Daoy (cell line): Measurements from ENCODE around the gene WFDC11. TPM values are rescaled to one million over a fixed set of nuclear protein-coding genes. Genes with fewer than 3 reads are reported as not detected.

Source experiments
- DNase-seq: peaks from one replicate; pipeline ENCODE4 v3.0.0-alpha.2; 2015; ENCODE audit warnings: low read depth
- total RNA-seq: library from RNA; depleted of rRNA; stranded (reverse); fragments of >200 nt; shearing (Covaris generic); gene quantifications from 2 replicates; pipeline ENCODE4 v1.2.3, GENCODE V29; 2014; rRNA removed

The WFDC11 gene
- total RNA-seq, 1 experiment from 2014 or later = not detected

DNA sequence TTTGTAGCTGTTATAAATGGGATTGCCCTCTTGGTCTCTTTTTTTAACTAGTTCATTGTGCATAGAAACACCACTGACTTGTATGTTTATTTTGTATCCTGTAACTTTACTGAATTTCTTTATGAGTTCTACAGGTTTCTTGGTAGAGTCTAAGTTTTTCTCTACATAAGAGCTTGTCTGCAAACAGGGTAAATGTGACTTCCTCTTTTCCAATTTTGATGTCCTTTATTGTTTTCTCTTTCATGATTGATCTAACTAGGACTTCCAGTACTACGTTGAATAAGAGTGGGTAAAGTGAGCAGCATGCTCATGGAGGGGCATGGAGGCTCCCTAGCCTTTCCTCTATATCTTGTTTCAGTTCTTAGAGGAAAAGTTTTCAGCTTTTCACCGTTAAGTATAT, 43.5 kb downstream of the WFDC11 start:
- DNase-seq = no peak

DNA sequence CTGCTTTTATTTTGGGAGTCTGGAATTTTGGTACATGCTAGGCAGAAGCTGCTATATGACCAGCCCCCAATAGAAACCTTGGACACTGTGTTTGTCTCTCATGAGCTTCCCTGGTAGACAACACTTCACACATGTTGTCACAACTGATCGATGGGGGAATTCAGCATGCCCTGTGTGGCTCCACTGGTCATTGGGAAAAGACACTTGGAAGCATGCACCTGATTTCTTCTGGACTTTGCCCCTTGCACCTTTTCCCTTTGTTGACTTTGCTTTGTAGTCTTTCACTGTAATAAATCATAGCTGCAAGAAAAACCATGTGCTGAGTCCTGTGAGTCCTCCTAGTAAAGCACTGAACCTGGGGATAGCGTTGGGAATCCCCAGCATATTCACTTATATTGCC, 48.4 kb downstream of the WFDC11 start:
- DNase-seq = no peak

DNA sequence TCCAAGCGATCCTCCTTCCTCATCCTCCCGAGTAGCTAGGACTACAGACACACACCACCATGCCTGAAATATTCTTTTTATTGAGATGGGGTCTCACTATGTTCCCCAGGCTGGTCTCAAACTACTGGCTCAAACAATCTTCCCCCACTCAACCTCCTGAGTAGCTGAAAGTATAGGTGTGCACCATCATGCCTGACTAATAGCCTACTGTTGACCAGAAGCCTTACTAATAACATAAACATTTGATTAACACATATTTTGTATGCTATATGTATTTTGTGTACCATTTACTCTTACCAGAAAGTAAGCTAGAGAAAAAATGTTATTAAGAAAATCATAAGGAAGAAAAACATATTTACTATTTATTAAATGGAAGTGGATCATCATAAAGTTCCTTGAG, 52.4 kb downstream of the WFDC11 start:
- DNase-seq = no peak

DNA sequence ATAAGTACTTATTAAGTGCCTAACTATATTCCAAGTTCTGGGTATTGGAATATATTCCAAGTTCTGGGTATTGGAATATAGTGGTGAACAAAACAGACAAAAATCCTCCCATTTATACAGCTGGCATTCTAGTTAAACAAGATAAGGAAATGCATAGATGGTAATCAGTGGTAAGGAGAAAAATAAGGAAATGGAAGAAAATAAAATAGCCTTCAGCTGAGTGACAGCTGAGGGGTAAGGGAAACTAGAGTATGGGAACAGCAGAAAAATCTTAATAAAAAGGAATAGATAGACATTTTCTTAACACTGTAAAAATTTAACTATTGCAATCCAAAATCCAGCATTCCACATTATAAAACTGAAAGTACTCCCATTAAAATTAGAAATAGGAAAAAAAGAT, 57.7 kb downstream of the WFDC11 start:
- DNase-seq = no peak

DNA sequence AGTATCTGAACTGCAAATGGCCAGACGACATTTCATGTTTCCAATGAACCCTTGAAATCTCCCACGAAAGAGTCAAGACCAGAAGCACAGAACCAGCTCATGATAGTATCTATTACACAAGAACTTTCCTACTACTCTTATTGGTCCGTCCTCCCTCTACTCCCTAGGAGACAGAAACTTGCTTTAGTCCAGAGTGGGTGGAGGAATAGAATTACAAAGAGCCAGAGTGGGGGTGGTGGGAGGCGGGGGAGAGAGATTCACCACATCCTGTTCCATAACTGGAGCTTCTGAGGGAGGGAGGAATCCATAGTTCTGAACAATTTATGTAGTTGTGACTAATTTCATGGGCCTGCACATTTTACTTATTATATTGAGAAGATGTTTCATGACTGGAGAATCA, 59.0 kb downstream of the WFDC11 start:
- DNase-seq = peak; percentile 52

DNA sequence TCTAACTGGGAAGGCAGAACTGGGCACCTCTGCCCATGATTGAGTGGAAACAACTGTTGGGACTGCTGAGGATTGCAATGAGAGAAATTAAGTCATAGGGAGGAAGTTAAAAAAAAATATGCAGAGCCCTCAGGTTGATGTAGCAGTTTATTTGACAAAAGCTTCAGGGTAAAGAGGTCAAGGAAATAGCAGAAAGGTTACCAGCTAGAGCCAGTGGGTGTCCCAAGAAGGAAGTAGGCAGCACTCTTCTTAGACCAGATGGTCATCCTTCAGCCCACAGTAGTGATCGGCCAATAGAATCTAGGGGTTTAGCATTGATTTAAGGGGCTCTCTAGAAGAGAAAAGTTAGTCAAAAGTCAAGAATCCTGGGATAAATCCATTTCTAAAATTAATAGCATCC, 62.2 kb downstream of the WFDC11 start:
- DNase-seq = no peak

Other genes with a start within 250 kb of the WFDC11 start
- gene WFDC2, start 200.5 kb downstream of the WFDC11 start, total RNA-seq = not detected in 2 replicates
- gene SPINT3, start 154.6 kb downstream of the WFDC11 start, total RNA-seq = not detected in 2 replicates
- not detected in 2 replicates for gene WFDC6, start 130.8 kb downstream of the WFDC11 start, total RNA-seq
- gene EPPIN, start 122.8 kb downstream of the WFDC11 start, total RNA-seq = not detected in 2 replicates
- not detected in 2 replicates for gene WFDC8, start 91.0 kb downstream of the WFDC11 start, total RNA-seq
- not detected in 2 replicates for gene WFDC10A, start 40.5 kb downstream of the WFDC11 start, total RNA-seq
- gene WFDC9, start 39.0 kb downstream of the WFDC11 start, total RNA-seq = not detected in 2 replicates
- not detected in 2 replicates for gene WFDC13, start 31.8 kb upstream of the WFDC11 start, total RNA-seq
- not detected in 2 replicates for gene WFDC10B, start 34.8 kb upstream of the WFDC11 start, total RNA-seq
- not detected in 2 replicates for gene SPINT4, start 52.1 kb upstream of the WFDC11 start, total RNA-seq
- 2.3 TPM in 1 of 2 replicates, not detected in the other for gene WFDC3, start 121.6 kb upstream of the WFDC11 start, total RNA-seq
- gene DNTTIP1, start 121.7 kb upstream of the WFDC11 start, total RNA-seq = 26.6 and 35.5 TPM in 2 replicates
- 167 and 200 TPM in 2 replicates for gene UBE2C, start 142.4 kb upstream of the WFDC11 start, total RNA-seq
- gene TNNC2, start 157.1 kb upstream of the WFDC11 start, total RNA-seq = not detected in 2 replicates
- 21.2 and 28.2 TPM in 2 replicates for gene SNX21, start 163.6 kb upstream of the WFDC11 start, total RNA-seq
- gene ACOT8, start 187.2 kb upstream of the WFDC11 start, total RNA-seq = 35.7 and 46.8 TPM in 2 replicates
- gene ZSWIM3, start 187.4 kb upstream of the WFDC11 start, total RNA-seq = 3.7 and 3.9 TPM in 2 replicates
- 5.9 and 6.8 TPM in 2 replicates for gene ZSWIM1, start 211.0 kb upstream of the WFDC11 start, total RNA-seq
- not detected in 2 replicates for gene SPATA25, start 217.4 kb upstream of the WFDC11 start, total RNA-seq
- gene NEURL2, start 221.0 kb upstream of the WFDC11 start, total RNA-seq = 0.42 and 2.3 TPM in 2 replicates
- 25.4 and 34.7 TPM in 2 replicates for gene CTSA, start 221.1 kb upstream of the WFDC11 start, total RNA-seq
- 0.30 and 0.80 TPM in 2 replicates for gene PLTP, start 241.9 kb upstream of the WFDC11 start, total RNA-seq